Measurements from ENCODE around the gene MLF2. TPM values are rescaled to one million over a fixed set of nuclear protein-coding genes. Genes with fewer than 3 reads are reported as not detected.
A peak's percentile ranks its signal among the peaks of the same experiment; 100 is the strongest.

The MLF2 gene
- total and polyA plus RNA-seq, 2 of the 13 experiments (the other 11 are each of a cell fraction or from before 2014, with no cell fraction given): 88.1 to 167 TPM

GRCh38 chr12:6779708-6780432 lies 26.9 kb upstream of the MLF2 start (continued):
- no peak for TF ChIP-seq NR2F6 (IDR thresholded peaks at IDR 0.05)
- TF ChIP-seq NR2F6 (CRISPR knock-in tag; IDR thresholded peaks at IDR 0.05): peak; percentile 32; the same call in 1 of the 2 replicates
- TF ChIP-seq ZC3H4 (CRISPR knock-in tag; IDR thresholded peaks at IDR 0.05; ENCODE audit: borderline replicate concordance): no peak
- TF ChIP-seq KDM6A (CRISPR knock-in tag; IDR thresholded peaks at IDR 0.05; ENCODE audit: low read depth): 0 out of 2 replicates have a peak, but pooled peaks have one; percentile 30
- no peak for TF ChIP-seq ZSCAN22 (CRISPR knock-in tag; IDR thresholded peaks at IDR 0.05)
- 0 out of 2 replicates have a peak, but pooled peaks have one; percentile 27 for TF ChIP-seq BCL3 (CRISPR knock-in tag; IDR thresholded peaks at IDR 0.05)
- TF ChIP-seq SAP130 (CRISPR knock-in tag; IDR thresholded peaks at IDR 0.05; ENCODE audit: low read depth): peak; percentile 53; the same call in 1 of the 2 replicates
- no peak for TF ChIP-seq EHMT2 (IDR thresholded peaks at IDR 0.05; ENCODE audit: borderline replicate concordance, low read depth, low read length)
- TF ChIP-seq TSC22D2 (CRISPR knock-in tag; IDR thresholded peaks at IDR 0.05; ENCODE audit: borderline replicate concordance): no peak
- no peak for TF ChIP-seq ZBTB49 (CRISPR knock-in tag; IDR thresholded peaks at IDR 0.05; ENCODE audit: borderline replicate concordance)
- 0 out of 2 replicates have a peak, but pooled peaks have one; percentile 36 for TF ChIP-seq REPIN1 (CRISPR knock-in tag; IDR thresholded peaks at IDR 0.05; ENCODE audit: borderline replicate concordance, low read depth)
- 0 out of 2 replicates have a peak, but pooled peaks have one; percentile 36 for TF ChIP-seq ZNF605 (CRISPR knock-in tag; IDR thresholded peaks at IDR 0.05)
- no peak; the same call in 1 of the 2 replicates for TF ChIP-seq CREM (IDR thresholded peaks at IDR 0.05)
- no peak for TF ChIP-seq CREM (CRISPR knock-in tag; IDR thresholded peaks at IDR 0.05)
- TF ChIP-seq PAXIP1 (CRISPR knock-in tag; conservative IDR thresholded peaks at IDR 0.05): peak; percentile 86
- no peak for TF ChIP-seq HHEX (CRISPR knock-in tag; IDR thresholded peaks at IDR 0.05)
- TF ChIP-seq DZIP1 (CRISPR knock-in tag; IDR thresholded peaks at IDR 0.05): no peak
- TF ChIP-seq RBFOX2 (IDR thresholded peaks at IDR 0.05; ENCODE audit: low read depth, low read length): no peak
- no peak for TF ChIP-seq KLF16 (CRISPR knock-in tag; IDR thresholded peaks at IDR 0.05)
- TF ChIP-seq ZNF44 (CRISPR knock-in tag; IDR thresholded peaks at IDR 0.05): no peak
- TF ChIP-seq ZNF883 (CRISPR knock-in tag; IDR thresholded peaks at IDR 0.05; ENCODE audit: not compliant biosample characterization): no peak
